ENCODE measurements around the gene QPCT.
"Not testable (repeated sequence)": the region's sequence is repeated elsewhere in the genome, so short reads cannot be mapped to it uniquely, and the experiment has no call there.

The QPCT gene

DNA sequence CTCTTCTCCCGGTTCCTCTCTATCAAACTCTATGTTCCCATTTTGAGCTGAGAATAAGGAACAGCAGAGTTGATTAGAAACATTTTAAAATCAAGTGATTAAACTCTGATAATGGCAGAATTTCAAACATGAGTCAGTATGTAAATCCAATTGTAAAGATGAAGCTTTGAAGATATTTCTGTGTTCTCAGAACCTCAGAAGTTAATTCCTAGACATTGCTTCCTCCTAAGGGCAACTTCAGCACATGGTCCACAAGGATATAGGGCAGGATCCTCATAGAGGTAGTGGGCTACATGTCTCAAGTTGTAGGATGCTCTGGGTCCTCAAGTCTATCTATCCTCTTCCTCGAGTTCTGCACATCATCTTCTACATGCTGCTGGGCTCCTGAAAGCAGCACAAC lies 46.3 kb downstream of the QPCT start:
- DNase-seq (ENCODE audit: low read depth in 2 of 2), result no peak

DNA sequence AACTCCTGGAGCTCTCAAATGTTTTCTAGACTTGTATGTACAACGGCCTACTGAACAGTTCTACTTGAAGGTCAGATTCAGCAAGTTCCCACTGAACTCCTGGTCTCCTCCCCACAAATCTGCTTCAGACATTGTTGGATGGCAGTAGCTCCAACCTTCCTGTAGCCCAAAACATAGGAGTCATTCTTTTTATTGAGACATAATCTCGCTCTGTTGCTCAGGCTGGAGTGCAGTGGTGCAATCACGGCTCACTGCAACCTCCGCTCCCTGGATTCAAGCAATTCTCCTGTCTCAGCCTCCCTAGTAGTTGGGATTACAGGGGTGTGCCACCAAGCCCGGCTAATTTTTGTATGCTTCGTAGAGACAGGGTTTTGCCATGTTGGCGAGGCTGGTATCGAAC lies 47.3 kb downstream of the QPCT start:
- no peak for DNase-seq (ENCODE audit: low read depth in 2 of 2)

DNA sequence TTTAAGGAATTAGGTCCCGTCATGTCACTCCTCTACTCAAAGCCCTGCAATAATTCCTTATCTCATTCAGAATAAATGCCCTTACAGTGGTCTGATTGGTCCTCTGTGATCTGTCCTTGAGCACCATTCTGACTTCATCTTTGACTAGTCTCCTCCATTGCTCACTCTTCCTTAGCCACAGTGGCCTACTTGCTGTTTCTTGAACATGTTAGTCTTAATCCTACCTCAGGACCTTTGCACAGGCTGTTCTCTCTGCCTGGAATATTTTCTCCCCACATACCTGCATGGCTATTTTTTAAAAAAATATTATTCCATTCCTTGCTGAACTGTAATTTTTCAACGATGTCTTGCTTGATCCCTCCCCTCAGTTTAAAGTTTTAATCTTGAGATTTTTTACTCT lies 48.0 kb downstream of the QPCT start:
- DNase-seq (ENCODE audit: low read depth in 2 of 2), result no peak

DNA sequence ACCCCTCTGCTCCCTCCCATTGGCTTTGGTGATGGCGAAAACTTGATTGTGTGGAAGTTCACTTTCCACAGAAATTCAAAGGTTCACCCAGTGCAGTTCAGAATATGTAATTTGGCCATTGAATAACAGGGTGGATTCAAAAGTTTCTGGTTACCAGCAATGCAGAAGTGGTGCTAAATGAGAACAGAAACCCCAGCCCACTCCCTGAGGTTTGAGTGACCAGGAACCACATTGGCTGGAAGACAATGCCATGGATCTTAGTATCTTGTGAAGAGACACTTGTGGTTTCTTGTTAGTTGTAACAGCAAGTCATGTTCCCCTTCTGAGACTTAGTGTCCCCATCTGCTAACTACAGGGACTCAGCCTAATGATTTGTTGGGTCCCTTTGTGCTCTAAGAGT lies 49.8 kb downstream of the QPCT start:
- no peak for DNase-seq (ENCODE audit: low read depth in 2 of 2)

DNA sequence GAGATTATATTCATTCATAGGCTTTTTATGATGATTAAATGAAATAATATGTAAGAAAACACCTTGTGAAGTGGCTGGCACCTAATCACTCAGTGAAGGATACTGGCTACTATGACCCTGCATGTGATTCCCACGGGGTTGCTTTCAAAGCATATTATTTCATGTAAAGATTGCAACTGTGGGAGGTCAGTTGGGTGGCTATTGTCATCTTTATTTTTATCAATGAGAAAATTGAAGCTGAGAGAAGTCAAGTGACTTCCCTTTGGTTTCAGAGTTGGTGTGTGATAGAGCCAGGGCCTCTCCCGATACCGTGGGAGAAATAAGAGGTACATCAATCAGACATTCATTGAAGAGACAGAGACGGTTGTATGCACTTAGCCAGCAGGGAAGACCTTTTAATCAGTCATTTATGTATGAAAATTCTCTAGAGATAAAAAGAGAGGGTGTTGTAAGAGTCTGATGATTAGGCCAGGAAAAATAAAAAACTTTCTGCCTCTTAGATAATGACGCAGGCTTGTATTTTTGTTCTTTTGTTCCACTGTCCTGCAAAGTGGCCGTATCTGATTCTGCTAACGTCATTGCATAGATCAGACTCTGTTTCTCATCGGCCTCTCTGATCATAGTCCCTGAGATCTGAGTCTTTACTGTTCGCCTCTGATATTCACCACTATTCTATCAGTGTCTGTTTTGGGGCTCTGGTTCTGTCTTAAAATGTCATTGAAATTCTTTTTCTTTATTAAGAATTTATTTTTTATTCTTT lies 50.5 kb downstream of the QPCT start:
- DNase-seq (ENCODE audit: low read depth in 2 of 2), result no peak

DNA sequence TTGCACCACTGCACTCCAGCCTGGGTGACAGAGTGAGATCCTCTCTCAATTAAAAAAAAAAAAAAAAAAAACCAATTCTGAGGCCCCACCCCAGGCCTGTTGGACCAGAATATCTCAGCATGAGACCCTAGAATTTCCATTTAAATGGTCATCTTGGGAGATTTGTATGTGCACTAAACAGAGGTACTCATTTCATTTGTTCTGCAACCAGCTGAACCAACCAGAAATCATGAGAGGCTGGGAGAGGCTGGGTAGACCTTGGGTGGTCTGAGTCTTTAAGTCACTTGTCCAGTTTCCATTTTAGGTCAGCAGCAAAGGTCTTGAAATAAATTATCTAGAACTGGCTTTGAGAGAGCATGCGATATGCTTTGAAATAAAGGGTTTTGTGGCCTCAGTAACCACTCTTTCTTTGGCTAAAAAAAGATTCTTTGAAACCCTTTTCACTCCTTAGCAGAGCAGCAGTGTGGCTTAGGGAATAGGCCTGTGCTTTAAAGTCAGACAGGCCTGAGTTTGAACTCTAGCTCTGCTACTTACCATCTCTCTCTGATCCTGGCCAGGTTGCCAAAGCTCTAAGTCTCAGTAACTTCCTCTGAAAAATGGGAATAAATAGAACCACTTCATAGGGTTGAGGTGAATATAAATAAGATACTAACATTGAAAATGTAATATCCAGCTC lies 52.6 kb downstream of the QPCT start:
- DNase-seq (ENCODE audit: low read depth in 2 of 2), result no peak

DNA sequence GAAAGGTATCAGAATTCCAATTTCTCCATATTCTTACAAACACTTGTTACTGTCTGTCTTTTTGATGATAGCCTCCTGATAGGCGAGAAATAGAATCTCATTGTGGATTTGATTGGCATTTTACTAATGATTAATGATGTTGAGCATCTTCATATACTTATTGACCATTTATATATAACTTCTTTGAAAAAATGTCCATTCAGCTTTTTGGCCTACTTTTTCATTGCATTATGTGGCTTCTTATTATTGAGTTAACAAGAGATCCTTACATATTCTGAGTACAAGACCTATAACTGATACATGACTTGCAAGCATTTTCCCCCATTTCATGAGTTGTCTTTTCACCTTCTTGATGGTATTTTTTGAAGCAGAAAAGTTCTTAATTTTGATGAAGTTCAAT lies 54.6 kb downstream of the QPCT start:
- no peak for DNase-seq (ENCODE audit: low read depth in 2 of 2)

DNA sequence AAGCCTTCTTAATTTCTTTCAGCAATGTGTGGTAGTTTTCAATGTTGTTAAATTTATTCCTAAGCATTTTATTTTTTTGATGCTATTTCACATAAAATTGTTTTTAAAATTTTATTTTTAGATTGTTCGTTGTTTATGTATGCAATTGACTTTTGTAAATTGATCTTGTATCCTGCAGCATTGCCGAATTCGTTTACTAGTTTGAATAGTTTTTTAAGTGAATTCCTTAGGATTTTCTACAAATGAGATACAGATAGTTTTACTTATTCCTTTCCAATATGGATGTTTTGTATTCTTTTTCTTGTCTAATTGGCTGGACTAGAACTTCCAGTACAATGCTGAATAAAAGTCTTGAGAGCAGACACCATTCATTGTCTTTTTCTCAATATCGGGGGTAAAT lies 55.6 kb downstream of the QPCT start:
- DNase-seq (ENCODE audit: low read depth in 2 of 2), result no peak

DNA sequence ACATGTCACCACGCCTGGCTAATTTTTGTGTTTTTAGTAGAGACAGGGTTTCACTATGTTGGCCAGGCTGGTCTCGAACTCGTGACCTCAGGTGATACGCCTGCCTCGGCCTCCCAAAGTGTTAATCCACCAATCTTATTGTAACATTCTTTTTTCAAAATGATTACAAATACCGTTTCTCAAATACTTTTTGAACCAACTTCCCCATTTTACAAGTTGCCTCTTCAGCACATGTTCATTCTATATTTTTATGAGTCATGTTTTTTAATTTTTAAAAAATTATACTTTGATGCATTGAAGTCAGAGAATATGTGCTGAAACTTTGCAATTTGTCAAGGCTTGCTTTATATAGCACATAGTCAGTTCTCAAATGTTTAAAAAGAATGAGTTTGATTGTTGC lies 58.2 kb downstream of the QPCT start:
- DNase-seq (ENCODE audit: low read depth in 2 of 2), result no peak

DNA sequence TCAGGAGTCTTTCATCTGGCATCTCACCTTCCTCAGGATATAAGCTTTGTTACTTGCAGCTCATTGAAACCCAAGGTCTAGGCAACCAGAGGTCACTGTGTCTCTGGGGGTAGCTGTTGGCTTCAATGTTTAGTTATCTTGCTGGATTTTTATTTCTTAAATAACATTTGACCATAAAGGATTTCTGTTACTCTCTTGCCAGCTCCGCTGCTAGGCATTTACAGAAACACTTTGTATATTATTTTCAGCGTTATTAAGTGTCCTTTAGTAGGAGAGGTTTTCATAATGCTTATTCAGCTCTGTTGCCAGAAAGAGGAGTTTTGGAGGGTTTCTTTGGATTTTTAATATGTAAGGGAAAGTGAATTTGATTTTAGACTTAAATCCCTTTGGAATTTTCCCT lies 61.4 kb downstream of the QPCT start:
- no peak for DNase-seq (ENCODE audit: low read depth in 2 of 2)

DNA sequence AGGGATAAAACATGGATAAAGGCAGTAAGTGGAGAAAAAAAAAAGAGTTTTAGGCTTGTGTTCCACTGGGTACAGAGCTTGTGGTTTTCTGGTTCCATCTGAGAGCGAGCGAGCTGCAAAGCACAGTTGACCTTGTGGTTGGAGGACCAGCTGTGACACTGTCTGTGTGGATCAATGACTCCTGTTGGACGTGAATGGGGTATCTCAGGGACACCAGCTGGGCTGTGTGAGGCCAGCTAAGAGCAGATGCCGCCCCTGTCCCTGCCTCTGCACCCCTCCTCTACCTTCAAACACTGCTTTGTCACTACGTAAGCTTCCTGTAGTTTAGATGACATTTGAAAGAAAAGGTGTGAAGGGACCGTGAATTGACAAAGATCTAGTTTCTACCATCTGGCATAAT lies 67.8 kb downstream of the QPCT start:
- no peak for DNase-seq (ENCODE audit: low read depth in 2 of 2)

DNA sequence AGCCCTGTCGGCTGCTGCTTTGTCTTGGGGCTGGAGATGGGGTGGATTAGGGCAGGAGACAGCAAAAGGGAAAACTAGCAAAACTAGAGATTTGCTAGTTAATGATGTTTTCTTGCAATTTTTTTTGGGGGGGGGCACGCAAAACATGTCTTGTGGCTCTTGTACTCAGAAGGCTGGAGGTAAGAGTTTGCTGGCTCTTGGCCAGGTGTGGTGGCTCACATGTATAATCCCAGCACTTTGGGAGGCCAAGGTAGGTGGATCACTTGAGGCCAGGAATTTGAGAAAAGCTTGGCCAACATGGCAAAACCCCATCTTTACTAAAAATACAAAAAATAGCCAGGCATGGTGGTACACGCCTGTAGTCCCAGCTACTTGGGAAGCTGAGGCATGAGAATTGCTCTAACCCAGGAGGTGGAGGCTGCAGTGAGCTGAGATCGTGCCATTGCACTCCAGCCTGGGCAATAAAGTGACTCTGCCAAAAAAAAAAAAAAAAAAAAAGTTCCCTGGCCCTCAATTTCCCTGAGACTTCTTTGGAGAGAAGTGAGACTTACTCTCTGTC lies 69.6 kb downstream of the QPCT start:
- not testable (repeated sequence) for DNase-seq (ENCODE audit: low read depth in 2 of 2)

DNA sequence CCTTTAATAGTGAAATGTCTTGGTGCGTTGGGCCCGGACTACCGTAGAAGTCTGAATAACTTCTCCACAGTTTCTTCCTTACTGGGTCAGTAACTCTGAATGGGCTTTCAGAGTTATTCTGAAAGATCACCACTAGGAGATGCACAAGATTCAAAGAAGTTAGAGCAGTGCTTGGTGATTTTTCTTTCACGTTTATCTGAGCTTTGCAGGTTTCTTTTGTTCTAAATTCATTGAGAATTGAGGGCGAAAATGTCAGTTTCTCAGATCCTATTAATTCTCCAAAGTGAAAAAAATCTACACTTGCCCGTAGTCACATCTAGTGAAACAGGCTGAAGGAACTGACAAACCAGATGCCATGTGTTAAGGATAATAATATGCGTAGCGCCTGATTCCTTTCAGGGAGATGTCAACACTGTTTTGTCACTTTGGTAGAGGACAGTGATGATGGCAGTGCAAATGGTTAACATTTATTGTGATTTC lies 70.1 kb downstream of the QPCT start:
- no peak for DNase-seq (ENCODE audit: low read depth in 2 of 2)

DNA sequence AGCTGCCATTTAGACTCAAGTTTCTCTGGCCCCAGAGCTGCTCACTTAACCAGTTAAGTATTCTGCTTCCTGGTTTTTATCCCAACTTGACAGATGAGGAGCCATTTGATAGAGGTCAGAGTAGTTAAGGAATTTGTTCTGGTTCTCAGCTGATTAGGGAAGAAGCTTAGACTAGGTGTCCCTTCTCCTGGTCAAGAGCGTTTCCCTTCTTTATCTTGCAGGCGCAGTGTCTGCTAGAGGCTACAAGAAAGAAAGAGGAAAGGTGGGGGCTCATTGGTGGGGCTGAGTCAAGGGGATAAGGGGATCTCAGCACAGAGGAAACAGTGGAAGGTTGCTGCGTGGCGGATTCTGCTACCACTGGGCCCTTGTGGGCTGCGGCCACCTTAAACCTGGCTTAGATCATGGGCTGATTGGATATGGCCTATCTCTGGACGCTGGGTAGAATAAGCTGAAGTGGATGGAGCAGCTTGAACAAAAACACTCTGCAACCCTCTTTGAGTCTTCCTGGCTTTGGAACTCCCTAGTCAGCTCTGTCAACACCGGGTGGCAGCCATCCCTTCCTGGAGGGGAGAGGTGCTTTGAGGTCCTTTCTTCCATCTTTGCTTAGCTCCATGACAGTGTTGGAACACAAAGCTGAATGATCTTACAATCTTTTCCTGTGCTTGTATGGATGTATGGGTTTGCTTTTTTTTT lies 70.8 kb downstream of the QPCT start:
- no peak for DNase-seq (ENCODE audit: low read depth in 2 of 2)

DNA sequence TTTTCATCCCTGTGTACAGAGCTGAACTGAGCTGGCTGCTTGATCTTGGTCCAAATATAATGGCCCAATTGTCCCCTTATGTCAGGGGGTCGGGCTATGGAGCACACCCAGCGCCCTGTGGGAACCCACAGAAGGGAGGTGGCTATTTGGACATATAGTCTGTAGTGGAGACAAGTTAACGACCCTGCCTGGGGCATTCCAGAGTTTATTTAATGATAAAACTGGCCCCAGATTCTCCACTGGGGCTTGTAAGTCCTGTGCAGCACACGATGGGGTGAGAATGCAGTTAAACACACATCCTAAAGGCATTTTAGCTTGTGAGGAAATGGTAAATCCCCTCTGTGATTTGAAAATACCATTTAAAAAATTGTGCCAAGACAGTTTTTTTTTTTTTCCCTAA lies 72.9 kb downstream of the QPCT start:
- no peak for DNase-seq (ENCODE audit: low read depth in 2 of 2)

DNA sequence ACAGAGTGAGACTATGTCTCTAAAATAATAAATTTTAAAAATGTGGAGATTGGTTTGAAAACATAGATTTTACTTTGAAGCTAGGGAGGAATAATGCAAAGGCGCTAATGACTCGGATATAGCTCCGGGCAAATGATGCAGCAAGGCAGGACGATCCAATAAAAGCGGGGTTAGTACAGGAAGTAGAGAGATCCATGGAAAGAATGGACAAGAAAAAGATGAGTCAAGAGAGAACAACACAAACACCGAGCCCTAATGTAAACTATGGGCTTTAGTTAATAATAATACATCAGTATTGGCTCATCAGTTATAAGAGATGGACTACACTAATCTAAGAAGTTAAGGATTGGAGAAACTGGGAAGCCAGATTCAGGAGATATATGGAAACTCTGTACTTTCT lies 74.5 kb downstream of the QPCT start:
- DNase-seq (ENCODE audit: low read depth in 2 of 2), result no peak

DNA sequence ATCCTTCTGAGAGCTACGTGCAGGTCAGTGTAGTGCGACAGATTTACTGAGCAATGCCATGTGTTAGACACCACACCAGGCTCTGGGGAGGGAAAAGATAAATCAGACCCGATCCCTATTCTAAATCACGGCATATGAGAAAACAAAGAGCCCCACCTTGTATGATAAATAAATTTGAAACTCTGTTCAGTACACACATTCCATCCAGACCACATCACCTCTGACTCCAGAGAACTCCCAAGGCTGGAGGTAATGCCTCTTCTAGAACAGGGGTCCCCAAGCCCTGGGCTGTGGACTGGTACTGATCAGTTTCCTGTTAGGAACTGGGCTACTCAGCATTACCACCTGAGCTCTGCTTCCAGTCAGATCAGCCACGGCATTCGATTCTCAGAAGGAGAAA lies 77.3 kb downstream of the QPCT start:
- no peak for DNase-seq (ENCODE audit: low read depth in 2 of 2)

DNA sequence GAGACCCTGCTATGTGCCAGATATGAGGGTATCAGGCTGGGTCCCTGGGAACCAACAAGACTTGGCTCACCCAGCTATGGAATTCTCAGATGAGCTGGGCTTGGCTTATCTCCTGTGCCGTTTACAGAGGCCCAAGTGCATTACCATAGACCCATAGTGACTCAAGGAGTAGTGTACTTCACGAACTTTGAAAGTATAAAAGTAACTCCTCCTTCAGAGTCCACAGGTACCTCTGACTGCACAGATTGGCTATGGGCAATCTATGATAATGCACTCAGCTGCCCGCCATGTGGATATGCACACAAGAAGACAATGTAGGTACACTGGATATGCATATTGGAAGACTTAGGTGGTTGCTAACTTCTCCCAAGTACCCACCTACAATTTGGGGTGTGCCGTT lies 78.4 kb downstream of the QPCT start:
- no peak for DNase-seq (ENCODE audit: low read depth in 2 of 2)

Data from stimulated activated CD4-positive, alpha-beta T cell treated with anti-CD3 and anti-CD28 coated beads, Interleukin-1b, Interleukin-23, amount 100 ng/mL, for 1 hour (primary cell).